ENCODE measurements around the gene ZNF524. TPM values are rescaled to one million over a fixed set of nuclear protein-coding genes. Genes with fewer than 3 reads are reported as not detected.

ZNF524 gene
- total RNA-seq, 3 donors from 2014 or later: 22.3 to 25.6 (median 25.4) TPM

DNA sequence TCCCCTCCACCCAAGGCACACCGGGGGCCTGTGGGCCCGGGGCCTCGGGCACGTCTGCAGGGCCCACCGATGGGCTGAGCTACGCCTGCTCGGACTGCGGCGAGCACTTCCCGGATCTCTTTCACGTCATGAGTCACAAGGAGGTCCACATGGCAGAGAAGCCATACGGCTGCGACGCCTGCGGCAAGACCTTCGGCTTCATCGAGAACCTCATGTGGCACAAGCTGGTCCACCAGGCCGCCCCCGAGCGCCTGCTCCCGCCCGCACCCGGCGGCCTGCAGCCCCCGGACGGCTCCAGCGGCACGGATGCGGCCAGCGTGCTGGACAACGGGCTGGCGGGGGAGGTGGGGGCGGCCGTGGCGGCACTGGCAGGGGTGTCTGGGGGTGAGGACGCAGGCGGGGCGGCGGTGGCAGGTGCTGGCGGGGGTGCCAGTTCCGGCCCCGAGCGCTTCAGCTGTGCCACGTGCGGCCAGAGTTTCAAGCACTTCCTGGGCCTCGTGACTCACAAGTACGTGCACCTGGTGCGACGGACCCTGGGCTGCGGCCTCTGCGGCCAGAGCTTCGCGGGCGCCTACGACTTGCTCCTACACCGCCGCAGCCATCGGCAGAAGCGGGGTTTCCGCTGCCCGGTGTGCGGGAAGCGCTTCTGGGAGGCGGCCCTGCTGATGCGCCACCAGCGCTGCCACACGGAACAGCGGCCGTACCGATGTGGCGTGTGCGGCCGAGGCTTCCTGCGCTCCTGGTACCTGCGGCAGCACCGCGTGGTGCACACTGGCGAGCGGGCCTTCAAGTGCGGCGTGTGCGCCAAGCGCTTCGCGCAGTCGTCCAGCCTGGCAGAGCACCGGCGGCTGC lies 15.7 kb downstream of the ZNF524 start:
- H3K27ac ChIP-seq: no peak overlapping the region
- intact Hi-C loops (cut with DNase I; ENCODE audit: low total_unique reads): no loop called here
- H3K4me3 ChIP-seq: no peak overlapping the region
- no peaks in the 10 kb centered on the region for H3K27me3 ChIP-seq
- TF ChIP-seq POLR2AphosphoS5 (IDR thresholded peaks at IDR 0.05) (no peak), POLR2A (IDR thresholded peaks at IDR 0.05) (no peak)
- TF ChIP-seq, protein P1, sequence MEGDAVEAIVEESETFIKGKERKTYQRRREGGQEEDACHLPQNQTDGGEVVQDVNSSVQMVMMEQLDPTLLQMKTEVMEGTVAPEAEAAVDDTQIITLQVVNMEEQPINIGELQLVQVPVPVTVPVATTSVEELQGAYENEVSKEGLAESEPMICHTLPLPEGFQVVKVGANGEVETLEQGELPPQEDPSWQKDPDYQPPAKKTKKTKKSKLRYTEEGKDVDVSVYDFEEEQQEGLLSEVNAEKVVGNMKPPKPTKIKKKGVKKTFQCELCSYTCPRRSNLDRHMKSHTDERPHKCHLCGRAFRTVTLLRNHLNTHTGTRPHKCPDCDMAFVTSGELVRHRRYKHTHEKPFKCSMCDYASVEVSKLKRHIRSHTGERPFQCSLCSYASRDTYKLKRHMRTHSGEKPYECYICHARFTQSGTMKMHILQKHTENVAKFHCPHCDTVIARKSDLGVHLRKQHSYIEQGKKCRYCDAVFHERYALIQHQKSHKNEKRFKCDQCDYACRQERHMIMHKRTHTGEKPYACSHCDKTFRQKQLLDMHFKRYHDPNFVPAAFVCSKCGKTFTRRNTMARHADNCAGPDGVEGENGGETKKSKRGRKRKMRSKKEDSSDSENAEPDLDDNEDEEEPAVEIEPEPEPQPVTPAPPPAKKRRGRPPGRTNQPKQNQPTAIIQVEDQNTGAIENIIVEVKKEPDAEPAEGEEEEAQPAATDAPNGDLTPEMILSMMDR (IDR thresholded peaks at IDR 0.05): no peak
- peaks cover 22% of the 10 kb centered on the region for H3K36me3 ChIP-seq
- H3K9me3 ChIP-seq: no peaks in the 10 kb centered on the region
- no peak for DNase-seq (ENCODE audit: low spot score in 2 of 2)
- no peaks in the 10 kb centered on the region for H3K4me1 ChIP-seq

DNA sequence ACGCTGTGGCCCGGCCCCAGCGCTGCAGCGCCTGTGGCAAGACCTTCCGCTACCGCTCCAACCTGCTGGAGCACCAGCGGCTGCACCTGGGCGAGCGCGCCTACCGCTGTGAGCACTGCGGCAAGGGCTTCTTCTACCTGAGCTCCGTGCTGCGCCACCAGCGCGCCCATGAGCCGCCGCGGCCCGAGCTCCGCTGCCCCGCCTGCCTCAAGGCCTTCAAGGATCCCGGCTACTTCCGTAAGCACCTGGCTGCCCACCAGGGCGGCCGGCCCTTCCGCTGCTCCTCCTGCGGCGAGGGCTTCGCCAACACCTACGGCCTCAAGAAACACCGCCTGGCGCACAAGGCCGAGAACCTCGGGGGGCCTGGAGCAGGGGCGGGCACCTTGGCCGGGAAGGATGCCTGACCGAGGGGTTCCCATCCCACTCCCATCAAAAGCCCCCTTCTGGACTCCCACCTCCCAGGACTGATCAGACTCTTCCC lies 16.3 kb downstream of the ZNF524 start:
- no peaks in the 10 kb centered on the region for H3K27me3 ChIP-seq
- no peaks in the 10 kb centered on the region for H3K4me1 ChIP-seq
- TF ChIP-seq POLR2A (IDR thresholded peaks at IDR 0.05) (no peak), POLR2AphosphoS5 (IDR thresholded peaks at IDR 0.05) (no peak)
- TF ChIP-seq, protein P1 (IDR thresholded peaks at IDR 0.05): no peak
- H3K9me3 ChIP-seq: no peaks in the 10 kb centered on the region
- intact Hi-C loops (cut with DNase I; ENCODE audit: low total_unique reads): no loop called here
- DNase-seq (ENCODE audit: low spot score in 2 of 2): no peak
- peaks cover 22% of the 10 kb centered on the region for H3K36me3 ChIP-seq
- no peak overlapping the region for H3K27ac ChIP-seq
- peak overlapping the region in 2 of 3 donors; percentile 1 to 5 for H3K4me3 ChIP-seq

DNA sequence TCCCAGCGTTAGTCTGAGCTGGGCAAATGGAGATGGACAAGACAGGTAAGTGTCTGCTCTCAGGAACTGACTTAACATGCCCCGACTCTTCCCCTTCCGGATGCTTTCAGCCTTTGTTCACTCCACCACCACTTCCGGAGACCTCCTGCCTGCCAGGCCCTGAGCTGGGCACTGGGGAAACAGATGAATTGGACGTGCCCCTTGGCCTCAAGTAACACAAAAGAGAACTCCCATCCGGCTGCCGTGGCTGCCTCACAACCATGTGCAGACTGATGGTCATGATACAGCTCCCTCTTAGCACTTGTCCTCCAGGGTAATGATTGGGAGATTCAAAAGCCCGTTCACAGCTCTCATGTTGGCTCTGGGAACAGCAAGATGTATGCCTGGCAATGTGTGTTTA lies 17.3 kb downstream of the ZNF524 start:
- H3K27me3 ChIP-seq: no peaks in the 10 kb centered on the region
- H3K9me3 ChIP-seq: no peaks in the 10 kb centered on the region
- no peak overlapping the region for H3K4me3 ChIP-seq
- no peaks in the 10 kb centered on the region for H3K4me1 ChIP-seq
- peak overlapping the region; percentile 6 to 58 for H3K27ac ChIP-seq
- DNase-seq (ENCODE audit: low spot score in 2 of 2): no peak
- TF ChIP-seq POLR2AphosphoS5 (IDR thresholded peaks at IDR 0.05) (no peak), POLR2A (IDR thresholded peaks at IDR 0.05) (no peak)
- TF ChIP-seq, protein P1 (IDR thresholded peaks at IDR 0.05): no peak
- intact Hi-C loops (cut with DNase I; ENCODE audit: low total_unique reads): no loop called here
- peaks cover 22% of the 10 kb centered on the region for H3K36me3 ChIP-seq

DNA sequence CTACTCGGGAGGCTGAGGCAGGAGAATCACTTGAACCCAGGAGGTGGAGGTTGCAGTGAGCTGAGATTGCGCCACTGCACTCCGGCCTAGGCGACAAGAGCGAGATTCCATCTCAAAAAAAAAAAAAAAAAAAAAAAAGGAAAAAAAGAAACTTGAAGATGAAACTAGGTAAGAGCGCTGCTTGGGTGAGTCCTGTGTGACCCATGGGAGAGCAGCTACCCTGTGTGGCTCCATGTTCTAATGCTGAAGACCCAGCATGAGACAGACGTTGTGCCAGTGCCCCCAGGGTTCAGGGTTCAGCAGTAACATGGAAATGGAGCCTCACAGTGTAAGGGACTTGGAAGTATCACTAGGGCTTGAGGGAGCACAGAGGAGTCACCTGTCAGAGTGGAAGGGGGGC lies 18.3 kb downstream of the ZNF524 start:
- no peak for DNase-seq (ENCODE audit: low spot score in 2 of 2)
- no peak overlapping the region for H3K4me3 ChIP-seq
- H3K27me3 ChIP-seq: no peaks in the 10 kb centered on the region
- H3K9me3 ChIP-seq: no peaks in the 10 kb centered on the region
- peaks cover 22% of the 10 kb centered on the region for H3K36me3 ChIP-seq
- no peak overlapping the region for H3K27ac ChIP-seq
- TF ChIP-seq, protein P1 (IDR thresholded peaks at IDR 0.05): no peak
- TF ChIP-seq POLR2A (IDR thresholded peaks at IDR 0.05) (no peak), POLR2AphosphoS5 (IDR thresholded peaks at IDR 0.05) (no peak)
- H3K4me1 ChIP-seq: no peaks in the 10 kb centered on the region
- intact Hi-C loops (cut with DNase I; ENCODE audit: low total_unique reads): no loop called here

DNA sequence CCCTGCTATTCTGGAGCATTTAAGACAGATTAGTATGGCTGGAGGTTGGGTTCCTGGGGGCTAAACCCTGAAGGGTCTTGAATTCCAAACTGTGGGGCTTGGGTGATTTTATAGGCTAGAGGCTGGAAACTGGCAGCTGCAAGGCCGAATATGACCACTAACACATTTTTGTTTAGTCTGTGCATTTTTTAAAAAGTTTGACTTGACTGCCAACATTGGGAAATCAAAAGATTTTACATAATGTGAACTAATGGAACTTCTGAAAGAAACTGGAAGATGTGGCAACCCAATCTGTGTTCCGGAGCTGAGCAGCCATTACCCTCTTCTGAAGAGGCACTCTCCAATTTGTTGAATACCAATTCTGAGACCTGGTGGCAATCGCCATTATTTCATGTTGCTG lies 19.2 kb downstream of the ZNF524 start:
- Histone ChIP-seq H3K27ac (no peak overlapping the region), H3K27me3 (no peaks in the 10 kb centered on the region)

More for the DNA sequence above, 19.2 kb downstream of the ZNF524 start:
- intact Hi-C loops (cut with DNase I; ENCODE audit: low total_unique reads): no loop called here
- H3K36me3 ChIP-seq: peaks cover 17% of the 10 kb centered on the region
- DNase-seq (ENCODE audit: low spot score in 2 of 2): no peak
- H3K4me3 ChIP-seq: no peak overlapping the region
- H3K4me1 ChIP-seq: no peaks in the 10 kb centered on the region
- TF ChIP-seq POLR2AphosphoS5 (IDR thresholded peaks at IDR 0.05) (no peak), POLR2A (IDR thresholded peaks at IDR 0.05) (no peak)
- TF ChIP-seq, protein P1 (IDR thresholded peaks at IDR 0.05): no peak
- no peaks in the 10 kb centered on the region for H3K9me3 ChIP-seq

All from breast epithelium (tissue), 4 donors.